SK-N-SH (cell line): ENCODE results near the gene CSNK2A1.

Experiments used
- ELF1 ChIP-seq: IDR thresholded peaks from 2 replicates; pipeline ENCODE4 v1.4.0; 2012
- EP300 ChIP-seq, 2 experiments: IDR thresholded peaks; 2 replicates each; pipeline versions ENCODE4 v1.4.0 to v1.6.1; 2012; ENCODE audit warnings: borderline replicate concordance in 1 of 2, low read depth in 1 of 2, low read length in 1 of 2
- EZH2phosphoT487 ChIP-seq: fragments of 200-600 bp; sonication (generic); IDR thresholded peaks from 2 replicates; pipeline ENCODE4 v1.6.1; 2017; ENCODE audit warnings: low read depth, mixed run types, mild to moderate bottlenecking, antibody characterized with exemption, moderate library complexity, borderline replicate concordance
- FOXM1 ChIP-seq: IDR thresholded peaks from 2 replicates; pipeline ENCODE4 v1.4.0; 2012; ENCODE audit warnings: low read depth, mild to moderate bottlenecking
- GABPA ChIP-seq: IDR thresholded peaks from 2 replicates; pipeline ENCODE4 v1.4.0; 2012; ENCODE audit warnings: low read depth, mild to moderate bottlenecking
- GATA2 ChIP-seq: sonication (generic); formaldehyde crosslinking; IDR thresholded peaks from 2 replicates; pipeline ENCODE4 v1.5.0; 2020; ENCODE audit warnings: mild to moderate bottlenecking, missing genetic modification reagents
- MEF2A ChIP-seq: IDR thresholded peaks from 2 replicates; pipeline ENCODE4 v1.4.0; 2012; ENCODE audit warnings: low read depth, borderline replicate concordance
- POLR2AphosphoS5 ChIP-seq: IDR thresholded peaks from 2 replicates; pipeline ENCODE4 v1.6.1; 2012; ENCODE audit warnings: low read depth, low read length
- RCOR1 ChIP-seq: fragments of 150-350 bp; IDR thresholded peaks from 2 replicates; pipeline ENCODE4 v1.6.1; 2017; ENCODE audit warnings: antibody characterized with exemption, low read length
- REST ChIP-seq: IDR thresholded peaks from 2 replicates; pipeline ENCODE4 v1.6.1; 2012; ENCODE audit warnings: mild to moderate bottlenecking, low read depth, low read length, moderate library complexity
- TAF1 ChIP-seq: IDR thresholded peaks from 2 replicates; pipeline ENCODE4 v1.6.1; 2012; ENCODE audit warnings: low read depth, mild to moderate bottlenecking, low read length, moderate library complexity, borderline replicate concordance
- TF ChIP-seq, protein P1 (sequence below): fragments of 200-600 bp; sonication (generic); IDR thresholded peaks from 2 replicates; pipeline ENCODE4 v1.6.1; 2017; ENCODE audit warnings: antibody characterized with exemption, mild to moderate bottlenecking, moderate library complexity
- TF ChIP-seq, protein P2 (sequence below): IDR thresholded peaks from 2 replicates; pipeline ENCODE4 v1.4.0; 2012; ENCODE audit warnings: low read depth
- TF ChIP-seq, protein P3 (sequence below): fragments of 150-350 bp; IDR thresholded peaks from 2 replicates; pipeline ENCODE4 v1.6.1; 2017; ENCODE audit warnings: antibody characterized with exemption, low read length, low read depth, borderline replicate concordance

- TF ChIP-seq EZH2phosphoT487 (no peak), MEF2A (no peak), POLR2AphosphoS5 (no peak), FOXM1 (no peak), EP300 (IDR thresholded peaks at IDR 0.05; ENCODE audit: borderline replicate concordance in 1 of 2, low read depth in 1 of 2, low read length in 1 of 2) (no peak), GATA2 (no peak), TAF1 (no peak), GABPA (no peak), REST (no peak), RCOR1 (no peak), ELF1 (no peak)
- TF ChIP-seq, protein P1, sequence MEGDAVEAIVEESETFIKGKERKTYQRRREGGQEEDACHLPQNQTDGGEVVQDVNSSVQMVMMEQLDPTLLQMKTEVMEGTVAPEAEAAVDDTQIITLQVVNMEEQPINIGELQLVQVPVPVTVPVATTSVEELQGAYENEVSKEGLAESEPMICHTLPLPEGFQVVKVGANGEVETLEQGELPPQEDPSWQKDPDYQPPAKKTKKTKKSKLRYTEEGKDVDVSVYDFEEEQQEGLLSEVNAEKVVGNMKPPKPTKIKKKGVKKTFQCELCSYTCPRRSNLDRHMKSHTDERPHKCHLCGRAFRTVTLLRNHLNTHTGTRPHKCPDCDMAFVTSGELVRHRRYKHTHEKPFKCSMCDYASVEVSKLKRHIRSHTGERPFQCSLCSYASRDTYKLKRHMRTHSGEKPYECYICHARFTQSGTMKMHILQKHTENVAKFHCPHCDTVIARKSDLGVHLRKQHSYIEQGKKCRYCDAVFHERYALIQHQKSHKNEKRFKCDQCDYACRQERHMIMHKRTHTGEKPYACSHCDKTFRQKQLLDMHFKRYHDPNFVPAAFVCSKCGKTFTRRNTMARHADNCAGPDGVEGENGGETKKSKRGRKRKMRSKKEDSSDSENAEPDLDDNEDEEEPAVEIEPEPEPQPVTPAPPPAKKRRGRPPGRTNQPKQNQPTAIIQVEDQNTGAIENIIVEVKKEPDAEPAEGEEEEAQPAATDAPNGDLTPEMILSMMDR = no peak
- TF ChIP-seq, protein P2, sequence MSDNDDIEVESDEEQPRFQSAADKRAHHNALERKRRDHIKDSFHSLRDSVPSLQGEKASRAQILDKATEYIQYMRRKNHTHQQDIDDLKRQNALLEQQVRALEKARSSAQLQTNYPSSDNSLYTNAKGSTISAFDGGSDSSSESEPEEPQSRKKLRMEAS = no peak
- TF ChIP-seq, protein P3, sequence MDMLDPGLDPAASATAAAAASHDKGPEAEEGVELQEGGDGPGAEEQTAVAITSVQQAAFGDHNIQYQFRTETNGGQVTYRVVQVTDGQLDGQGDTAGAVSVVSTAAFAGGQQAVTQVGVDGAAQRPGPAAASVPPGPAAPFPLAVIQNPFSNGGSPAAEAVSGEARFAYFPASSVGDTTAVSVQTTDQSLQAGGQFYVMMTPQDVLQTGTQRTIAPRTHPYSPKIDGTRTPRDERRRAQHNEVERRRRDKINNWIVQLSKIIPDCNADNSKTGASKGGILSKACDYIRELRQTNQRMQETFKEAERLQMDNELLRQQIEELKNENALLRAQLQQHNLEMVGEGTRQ = no peak
Measured at GRCh38 chr20:564192-564591, 20.6 kb upstream of the CSNK2A1 start.
